Glutamatergic neuron (in vitro differentiated cells): ENCODE data around the gene RTN4. TPM values are rescaled to one million over a fixed set of nuclear protein-coding genes. Genes with fewer than 3 reads are reported as not detected.
"Not testable (repeated sequence)": the region's sequence is repeated elsewhere in the genome, so short reads cannot be mapped to it uniquely, and the experiment has no call there.

Experiments used
- DNase-seq: peaks from one replicate; pipeline ENCODE4 v3.0.0; 2022
- H3K27ac Mint-ChIP-seq: one replicate; pipeline ENCODE4 v1.8.0; 2020; ENCODE audit warnings: mild to moderate bottlenecking, mixed read lengths, inconsistent platforms; ENCODE audit not compliant: unreplicated experiment
- H3K27me3 Mint-ChIP-seq: one replicate; pipeline ENCODE4 v1.8.0; 2020; ENCODE audit warnings: mild to moderate bottlenecking, moderate library complexity, mixed read lengths, inconsistent platforms; ENCODE audit not compliant: unreplicated experiment
- H3K36me3 Mint-ChIP-seq: one replicate; pipeline ENCODE4 v1.8.0; 2020; ENCODE audit warnings: mild to moderate bottlenecking, mixed read lengths, inconsistent platforms; ENCODE audit not compliant: unreplicated experiment
- H3K4me1 Mint-ChIP-seq: one replicate; pipeline ENCODE4 v1.8.0; 2020; ENCODE audit warnings: mild to moderate bottlenecking, low read depth, mixed read lengths, inconsistent platforms; ENCODE audit not compliant: unreplicated experiment
- H3K4me3 Mint-ChIP-seq: one replicate; pipeline ENCODE4 v1.8.0; 2020; ENCODE audit warnings: mild to moderate bottlenecking, mixed read lengths, inconsistent platforms; ENCODE audit not compliant: unreplicated experiment
- H3K9me3 Mint-ChIP-seq: one replicate; pipeline ENCODE4 v1.8.0; 2020; ENCODE audit warnings: mild to moderate bottlenecking, moderate library complexity, mixed read lengths, inconsistent platforms; ENCODE audit not compliant: unreplicated experiment
- total RNA-seq: library from RNA; stranded (reverse); fragmentation: NEBNext Ultra II Directional; extraction: Animal tissue kit (Norgen Biotek cat#: 25700); gene quantifications from one replicate; pipeline ENCODE4 v1.2.1, GENCODE V29; 2021; ENCODE audit not compliant: unreplicated experiment
- TF ChIP-seq, protein P1 (sequence below): fragments of 200-600 bp; sonication (generic); IDR thresholded peaks from one replicate; pipeline ENCODE4 v1.5.0; 2021; ENCODE audit not compliant: partially characterized antibody, unreplicated experiment

Gene RTN4
- total RNA-seq, 1 donor from 2014 or later: 772 TPM

- DNase-seq: no peak
- Mint-ChIP-seq H3K9me3 (peaks cover 2% of the 10 kb centered on the region), H3K27ac (no peak overlapping the region), H3K36me3 (no peaks in the 10 kb centered on the region), H3K27me3 (peaks cover under 1% of the 10 kb centered on the region), H3K4me1 (peaks cover 5% of the 10 kb centered on the region), H3K4me3 (no peak overlapping the region)
- TF ChIP-seq, protein P1, sequence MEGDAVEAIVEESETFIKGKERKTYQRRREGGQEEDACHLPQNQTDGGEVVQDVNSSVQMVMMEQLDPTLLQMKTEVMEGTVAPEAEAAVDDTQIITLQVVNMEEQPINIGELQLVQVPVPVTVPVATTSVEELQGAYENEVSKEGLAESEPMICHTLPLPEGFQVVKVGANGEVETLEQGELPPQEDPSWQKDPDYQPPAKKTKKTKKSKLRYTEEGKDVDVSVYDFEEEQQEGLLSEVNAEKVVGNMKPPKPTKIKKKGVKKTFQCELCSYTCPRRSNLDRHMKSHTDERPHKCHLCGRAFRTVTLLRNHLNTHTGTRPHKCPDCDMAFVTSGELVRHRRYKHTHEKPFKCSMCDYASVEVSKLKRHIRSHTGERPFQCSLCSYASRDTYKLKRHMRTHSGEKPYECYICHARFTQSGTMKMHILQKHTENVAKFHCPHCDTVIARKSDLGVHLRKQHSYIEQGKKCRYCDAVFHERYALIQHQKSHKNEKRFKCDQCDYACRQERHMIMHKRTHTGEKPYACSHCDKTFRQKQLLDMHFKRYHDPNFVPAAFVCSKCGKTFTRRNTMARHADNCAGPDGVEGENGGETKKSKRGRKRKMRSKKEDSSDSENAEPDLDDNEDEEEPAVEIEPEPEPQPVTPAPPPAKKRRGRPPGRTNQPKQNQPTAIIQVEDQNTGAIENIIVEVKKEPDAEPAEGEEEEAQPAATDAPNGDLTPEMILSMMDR: no peak
Observed at GRCh38 chr2:55096586-55096985, 46.3 kb upstream of the RTN4 start.

GRCh38 chr2:55093381-55093780, 43.1 kb upstream of the RTN4 start:
- H3K27ac Mint-ChIP-seq: no peak overlapping the region
- H3K4me1 Mint-ChIP-seq: peaks cover 5% of the 10 kb centered on the region
- H3K36me3 Mint-ChIP-seq: no peaks in the 10 kb centered on the region
- H3K27me3 Mint-ChIP-seq: peaks cover 5% of the 10 kb centered on the region
- peaks cover 2% of the 10 kb centered on the region for H3K9me3 Mint-ChIP-seq
- no peak for DNase-seq
- TF ChIP-seq, protein P1: no peak
- no peak overlapping the region for H3K4me3 Mint-ChIP-seq

DNA sequence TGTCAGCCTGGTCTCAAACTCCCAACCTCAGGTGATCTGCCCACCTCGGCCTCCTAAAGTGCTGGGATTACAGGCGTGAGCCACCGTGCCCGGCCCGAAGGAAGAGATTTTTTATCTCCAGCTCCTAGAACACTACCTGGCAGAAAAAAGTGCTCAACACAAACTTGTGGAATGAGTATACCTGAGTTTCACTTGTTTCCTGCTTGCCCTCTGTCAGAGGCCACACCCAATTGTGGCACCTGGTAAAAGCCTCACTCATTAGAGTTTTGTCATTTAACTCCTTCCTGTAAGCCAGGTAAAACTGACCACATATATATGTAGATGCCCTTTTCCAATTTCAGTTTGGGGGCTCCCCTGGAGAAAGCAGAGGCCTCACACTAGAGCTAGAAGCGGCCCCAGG, 42.2 kb upstream of the RTN4 start:
- DNase-seq: no peak
- Mint-ChIP-seq H3K9me3 (peaks cover 2% of the 10 kb centered on the region), H3K27me3 (peaks cover 5% of the 10 kb centered on the region)

GRCh38 chr2:55091681-55092080, 41.4 kb upstream of the RTN4 start:
- not testable (repeated sequence) for H3K27me3 Mint-ChIP-seq, H3K36me3 Mint-ChIP-seq, H3K9me3 Mint-ChIP-seq, H3K4me3 Mint-ChIP-seq, H3K4me1 Mint-ChIP-seq, H3K27ac Mint-ChIP-seq, DNase-seq

More for the DNA sequence above, 42.2 kb upstream of the RTN4 start:
- Mint-ChIP-seq H3K4me1 (peaks cover 7% of the 10 kb centered on the region), H3K36me3 (no peaks in the 10 kb centered on the region), H3K4me3 (no peak overlapping the region), H3K27ac (no peak overlapping the region)
- TF ChIP-seq, protein P1: no peak

- H3K9me3 Mint-ChIP-seq: peaks cover 2% of the 10 kb centered on the region
- peaks cover 7% of the 10 kb centered on the region for H3K4me1 Mint-ChIP-seq
Observed at GRCh38 chr2:55090702-55091101, 40.5 kb upstream of the RTN4 start.

More at GRCh38 chr2:55090702-55091101, 40.5 kb upstream of the RTN4 start:
- TF ChIP-seq, protein P1: no peak
- peaks cover 5% of the 10 kb centered on the region for H3K27me3 Mint-ChIP-seq
- H3K27ac Mint-ChIP-seq: no peak overlapping the region
- H3K4me3 Mint-ChIP-seq: no peak overlapping the region
- no peaks in the 10 kb centered on the region for H3K36me3 Mint-ChIP-seq
- DNase-seq: no peak
